ENCODE measurements around the gene KIF26B.

- TF ChIP-seq POLR2A (IDR thresholded peaks at IDR 0.05) (no peak), CTCF (IDR thresholded peaks at IDR 0.05) (no peak)
Observed at GRCh38 chr1:245459621-245460020, 304.8 kb downstream of the KIF26B start.
